Breast epithelium (tissue), 3 donors: ENCODE measurements around the gene RSKR.
"Not testable (repeated sequence)": the region's sequence is repeated elsewhere in the genome, so short reads cannot be mapped to it uniquely, and the experiment has no call there.

Source experiments
- POLR2A ChIP-seq: fragments of 450-650 bp; IDR thresholded peaks from one replicate; pipeline ENCODE4 v1.6.1; 2016; ENCODE audit warnings: antibody characterized with exemption, mild to moderate bottlenecking, moderate library complexity
- TF ChIP-seq, protein P1 (sequence below), 3 donors: fragments of 450-650 bp; IDR thresholded peaks; one replicate each; pipeline ENCODE4 v1.5.1; 2016 to 2017; ENCODE audit warnings: antibody characterized with exemption in 3 of 3, mild to moderate bottlenecking in 3 of 3, moderate library complexity in 3 of 3

DNA sequence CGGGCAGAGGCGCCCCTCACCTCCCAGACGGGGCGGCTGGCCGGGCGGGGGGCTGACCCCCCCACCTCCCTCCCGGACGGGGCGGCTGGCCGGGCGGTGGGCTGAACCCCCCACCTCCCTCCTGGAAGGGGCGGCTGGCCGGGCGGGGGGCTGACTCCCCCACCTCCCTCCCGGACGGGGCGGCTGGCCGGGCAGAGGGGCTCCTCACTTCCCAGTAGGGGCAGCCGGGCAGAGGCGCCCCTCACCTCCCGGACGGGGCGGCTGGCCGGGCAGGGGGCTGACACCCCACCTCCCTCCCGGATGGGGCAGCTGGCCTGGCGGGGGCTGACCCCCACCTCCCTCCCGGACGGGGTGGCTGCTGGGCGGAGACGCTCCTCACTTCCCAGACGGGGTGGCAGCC lies 10.0 kb downstream of the RSKR start:
- TF ChIP-seq, protein P1, sequence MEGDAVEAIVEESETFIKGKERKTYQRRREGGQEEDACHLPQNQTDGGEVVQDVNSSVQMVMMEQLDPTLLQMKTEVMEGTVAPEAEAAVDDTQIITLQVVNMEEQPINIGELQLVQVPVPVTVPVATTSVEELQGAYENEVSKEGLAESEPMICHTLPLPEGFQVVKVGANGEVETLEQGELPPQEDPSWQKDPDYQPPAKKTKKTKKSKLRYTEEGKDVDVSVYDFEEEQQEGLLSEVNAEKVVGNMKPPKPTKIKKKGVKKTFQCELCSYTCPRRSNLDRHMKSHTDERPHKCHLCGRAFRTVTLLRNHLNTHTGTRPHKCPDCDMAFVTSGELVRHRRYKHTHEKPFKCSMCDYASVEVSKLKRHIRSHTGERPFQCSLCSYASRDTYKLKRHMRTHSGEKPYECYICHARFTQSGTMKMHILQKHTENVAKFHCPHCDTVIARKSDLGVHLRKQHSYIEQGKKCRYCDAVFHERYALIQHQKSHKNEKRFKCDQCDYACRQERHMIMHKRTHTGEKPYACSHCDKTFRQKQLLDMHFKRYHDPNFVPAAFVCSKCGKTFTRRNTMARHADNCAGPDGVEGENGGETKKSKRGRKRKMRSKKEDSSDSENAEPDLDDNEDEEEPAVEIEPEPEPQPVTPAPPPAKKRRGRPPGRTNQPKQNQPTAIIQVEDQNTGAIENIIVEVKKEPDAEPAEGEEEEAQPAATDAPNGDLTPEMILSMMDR (IDR thresholded peaks at IDR 0.05), result not testable (repeated sequence)
- TF ChIP-seq POLR2A, result not testable (repeated sequence)
